Body of pancreas (tissue), 4 donors: ENCODE data around the gene HDAC6.

Experiments
- CTCF ChIP-seq, 7 experiments: fragments of 450-650 bp in 4 of 7; fragments of 200-600 bp in 3 of 7; sonication (generic) in 3 of 7; IDR thresholded peaks; one replicate each; pipeline ENCODE4 v1.5.1; 2016 to 2019; ENCODE audit warnings: antibody characterized with exemption in 7 of 7
- POLR2A ChIP-seq, 3 donors: fragments of 450-650 bp; IDR thresholded peaks; one replicate each; pipeline ENCODE4 v1.6.1; 2016; ENCODE audit warnings: antibody characterized with exemption in 3 of 3, mild to moderate bottlenecking in 2 of 3

GRCh38 chrX:48816014-48816810, 14.3 kb downstream of the HDAC6 start:
- TF ChIP-seq POLR2A (IDR thresholded peaks at IDR 0.05) (no peak), CTCF (IDR thresholded peaks at IDR 0.05) (no peak)
